HG02840 (cell line): ENCODE results near the gene SMIM17.
"Not testable (repeated sequence)": the region's sequence is repeated elsewhere in the genome, so short reads cannot be mapped to it uniquely, and the experiment has no call there.

Experiments used
- ATAC-seq: cut with Tn5 transposase; IDR thresholded peaks from one replicate; pipeline ENCODE4 v1.9.1; 2021; ENCODE audit warnings: mild to moderate bottlenecking, moderate library complexity, moderate number of reproducible peaks; ENCODE audit not compliant: unreplicated experiment, low FRiP score

Gene SMIM17

GRCh38 chr19:56654151-56654550 is 11.2 kb downstream of the SMIM17 start:
- no peak for ATAC-seq

- ATAC-seq = no peak
Measured at GRCh38 chr19:56660381-56661107, 17.6 kb downstream of the SMIM17 start.

GRCh38 chr19:56661248-56661647 is 18.3 kb downstream of the SMIM17 start:
- no peak for ATAC-seq

GRCh38 chr19:56663931-56664500 is 21.1 kb downstream of the SMIM17 start:
- ATAC-seq = no peak

GRCh38 chr19:56664511-56664910 is 21.6 kb downstream of the SMIM17 start:
- no peak for ATAC-seq

- ATAC-seq = no peak
Measured at GRCh38 chr19:56667311-56667870, 24.4 kb downstream of the SMIM17 start.

- no peak for ATAC-seq
Measured at GRCh38 chr19:56668676-56669075, 25.7 kb downstream of the SMIM17 start.

- ATAC-seq = no peak
Measured at GRCh38 chr19:56670401-56670960, 27.5 kb downstream of the SMIM17 start.

- ATAC-seq = no peak
Measured at GRCh38 chr19:56670961-56671612, 28.1 kb downstream of the SMIM17 start.

GRCh38 chr19:56671613-56671994 is 28.6 kb downstream of the SMIM17 start, which contains the start of gene ZNF835:
ZNF835 (minus strand) TSS chr19:56671757; CDS start chr19:56665198, 6,559 bp downstream.
- ATAC-seq = no peak

- ATAC-seq = not testable (repeated sequence)
Measured at GRCh38 chr19:56672610-56673009, 29.7 kb downstream of the SMIM17 start.

GRCh38 chr19:56678205-56678604 is 35.2 kb downstream of the SMIM17 start:
- no peak for ATAC-seq

- no peak for ATAC-seq
Measured at GRCh38 chr19:56681702-56682101, 38.7 kb downstream of the SMIM17 start.

GRCh38 chr19:56683116-56683515 is 40.2 kb downstream of the SMIM17 start:
- ATAC-seq = no peak

- no peak for ATAC-seq
Measured at GRCh38 chr19:56687031-56687430, 44.1 kb downstream of the SMIM17 start.

GRCh38 chr19:56689198-56689597 is 46.2 kb downstream of the SMIM17 start:
- no peak for ATAC-seq

- ATAC-seq = no peak
Measured at GRCh38 chr19:56690670-56691069, 47.7 kb downstream of the SMIM17 start.

GRCh38 chr19:56692206-56692895 is 49.4 kb downstream of the SMIM17 start:
- no peak for ATAC-seq

- ATAC-seq = no peak
Measured at GRCh38 chr19:56699552-56699951, 56.6 kb downstream of the SMIM17 start.

GRCh38 chr19:56701895-56702294 is 58.9 kb downstream of the SMIM17 start:
- ATAC-seq = no peak
